Colonic mucosa (tissue), 4 donors: ENCODE data around the gene BRD7. TPM values are rescaled to one million over a fixed set of nuclear protein-coding genes. Genes with fewer than 3 reads are reported as not detected.

ENCODE experiments used
- DNase-seq: peaks from one replicate; pipeline ENCODE4 v3.0.0-alpha.2; 2020
- H3K27ac ChIP-seq: fragments of 200-600 bp; one replicate; pipeline ENCODE4 v1.8.0; 2021
- H3K27me3 ChIP-seq: fragments of 200-600 bp; one replicate; pipeline ENCODE4 v1.8.0; 2021
- H3K36me3 ChIP-seq: fragments of 200-600 bp; one replicate; pipeline ENCODE4 v1.8.0; 2021
- H3K4me1 ChIP-seq: fragments of 200-600 bp; one replicate; pipeline ENCODE4 v1.8.0; 2021; ENCODE audit warnings: mild to moderate bottlenecking
- H3K4me3 ChIP-seq: fragments of 200-600 bp; one replicate; pipeline ENCODE4 v1.8.0; 2021
- H3K9ac ChIP-seq, 2 donors: one replicate each; pipeline ENCODE4 v1.7.0; 2013; ENCODE audit warnings: control low read depth in 2 of 2, low read depth in 2 of 2, low read length in 2 of 2
- H3K9me3 ChIP-seq: fragments of 200-600 bp; one replicate; pipeline ENCODE4 v1.8.0; 2021
- CTCF ChIP-seq: fragments of 200-600 bp; IDR thresholded peaks from one replicate; pipeline ENCODE4 v1.8.0; 2022; ENCODE audit warnings: antibody characterized with exemption, mild to moderate bottlenecking
- intact Hi-C: fragments of 100-400 bp; cut with DNase I; formaldehyde crosslinking; loops from one replicate; pipeline ENCODE4 v1.14.1; 2022
- total RNA-seq, 2 donors: library from RNA; stranded (reverse); fragmentation: NEBNext Ultra II Directional in 1 of 2; extraction: Animal tissue kit (Norgen Biotek cat#: 25700) in 1 of 2; gene quantifications; one replicate each; pipeline ENCODE4 v1.2.1, GENCODE V29; 2021
- donor health status: healthy.
- donor health status: DM: no; HTN: no; CAD: no.
- donor health status: DM: no; HTN: no; CAD: no.

Gene BRD7
- total RNA-seq, 2 donors from 2014 or later, result 69.9 to 76.3 TPM

DNA sequence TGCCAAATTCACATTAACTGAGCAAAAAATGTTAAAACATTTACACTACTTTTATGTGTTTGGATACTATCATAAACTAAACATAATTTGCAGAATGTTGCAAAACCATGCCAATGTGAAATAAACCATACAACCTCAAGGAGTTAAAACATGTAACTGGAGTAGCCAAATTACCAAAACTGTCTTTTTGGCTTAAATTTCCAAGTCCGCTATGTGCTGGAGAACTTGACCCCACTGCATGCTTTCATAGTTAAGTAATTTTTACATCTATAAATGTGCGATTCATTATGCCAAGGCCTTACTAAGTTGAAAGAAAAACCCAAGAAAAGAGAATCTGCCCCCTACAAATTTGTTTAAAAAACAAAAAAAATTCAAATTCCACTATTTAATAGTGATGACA, 28.2 kb downstream of the BRD7 start:
- no peaks in the 10 kb centered on the region for H3K4me1 ChIP-seq
- no peak for TF ChIP-seq CTCF
- no peak overlapping the region for H3K27ac ChIP-seq
- no peak overlapping the region for H3K9ac ChIP-seq
- H3K27me3 ChIP-seq, result no peaks in the 10 kb centered on the region
- no peak for DNase-seq
- H3K4me3 ChIP-seq, result no peak overlapping the region
- H3K9me3 ChIP-seq, result no peaks in the 10 kb centered on the region
- intact Hi-C loops, result no loop called here
- H3K36me3 ChIP-seq, result no peaks in the 10 kb centered on the region

GRCh38 chr16:50338371-50339231, 30.2 kb downstream of the BRD7 start:
- H3K36me3 ChIP-seq, result no peaks in the 10 kb centered on the region

GRCh38 chr16:50336884-50337283, 31.9 kb downstream of the BRD7 start:
- no peak overlapping the region for H3K27ac ChIP-seq
- no peaks in the 10 kb centered on the region for H3K9me3 ChIP-seq
- peaks cover 4% of the 10 kb centered on the region for H3K4me1 ChIP-seq

More at GRCh38 chr16:50338371-50339231, 30.2 kb downstream of the BRD7 start:
- no peak overlapping the region for H3K9ac ChIP-seq
- intact Hi-C loops, result no loop called here
- TF ChIP-seq CTCF, result no peak
- no peaks in the 10 kb centered on the region for H3K9me3 ChIP-seq
- H3K4me3 ChIP-seq, result no peak overlapping the region
- peak overlapping the region; percentile 14 for H3K27ac ChIP-seq
- no peak for DNase-seq
- no peaks in the 10 kb centered on the region for H3K27me3 ChIP-seq
- H3K4me1 ChIP-seq, result peaks cover 4% of the 10 kb centered on the region

GRCh38 chr16:50335196-50335958, 33.4 kb downstream of the BRD7 start:
- H3K27ac ChIP-seq, result no peak overlapping the region
- no peaks in the 10 kb centered on the region for H3K27me3 ChIP-seq
- H3K4me1 ChIP-seq, result peaks cover 4% of the 10 kb centered on the region
- no peak overlapping the region for H3K4me3 ChIP-seq
- DNase-seq, result no peak
- no peak overlapping the region for H3K9ac ChIP-seq
- H3K9me3 ChIP-seq, result no peaks in the 10 kb centered on the region
- no peaks in the 10 kb centered on the region for H3K36me3 ChIP-seq
- no peak for TF ChIP-seq CTCF
- intact Hi-C loops, result no loop called here

More at GRCh38 chr16:50336884-50337283, 31.9 kb downstream of the BRD7 start:
- no peak overlapping the region for H3K4me3 ChIP-seq
- no peak overlapping the region for H3K9ac ChIP-seq
- no peak for DNase-seq
- no peaks in the 10 kb centered on the region for H3K36me3 ChIP-seq
- TF ChIP-seq CTCF, result no peak
- no peaks in the 10 kb centered on the region for H3K27me3 ChIP-seq
- intact Hi-C loops, result no loop called here

- Histone ChIP-seq H3K4me1 (peaks cover 4% of the 10 kb centered on the region), H3K36me3 (no peaks in the 10 kb centered on the region), H3K27me3 (no peaks in the 10 kb centered on the region), H3K4me3 (no peak overlapping the region), H3K27ac (no peak overlapping the region), H3K9ac (no peak overlapping the region), H3K9me3 (no peaks in the 10 kb centered on the region)
- TF ChIP-seq CTCF, result no peak
- no peak for DNase-seq
- intact Hi-C loops, result no loop called here
Measured at GRCh38 chr16:50334106-50334975, 34.4 kb downstream of the BRD7 start.
